K562 (cell line): Measurements from ENCODE around the gene FADS6. TPM values are rescaled to one million over a fixed set of nuclear protein-coding genes. Genes with fewer than 3 reads are reported as not detected.
A peak's percentile ranks its signal among the peaks of the same experiment; 100 is the strongest.

Experiments used
- AFF4 ChIP-seq: sonication (generic); formaldehyde crosslinking; IDR thresholded peaks from 2 replicates; pipeline ENCODE4 v1.8.0; 2023; ENCODE audit warnings: mild to moderate bottlenecking, missing genetic modification reagents
- ARID3A ChIP-seq: IDR thresholded peaks from 2 replicates; pipeline ENCODE4 v1.6.1; 2012; ENCODE audit warnings: low read depth, low read length, improper control_type of control experiment, borderline replicate concordance
- HMG20A ChIP-seq: fragments of 450-650 bp; formaldehyde crosslinking; conservative IDR thresholded peaks from 2 replicates; pipeline ENCODE4 v1.4.0; 2020; ENCODE audit warnings: mild to moderate bottlenecking, mixed read lengths
- IRF1 ChIP-seq: sonication (generic); formaldehyde crosslinking; IDR thresholded peaks from 2 replicates; pipeline ENCODE4 v1.8.0; 2022; ENCODE audit warnings: missing genetic modification reagents, mild to moderate bottlenecking, borderline replicate concordance
- KLF10 ChIP-seq: fragments of 250-450 bp; sonication (Bioruptor Pico); IDR thresholded peaks from 2 replicates; pipeline ENCODE4 v1.6.1; 2021; ENCODE audit warnings: matching md5 sums
- MEF2D ChIP-seq: conservative IDR thresholded peaks from 2 replicates; pipeline ENCODE4 v1.6.1; 2016; ENCODE audit warnings: low read depth, missing genetic modification characterization, missing compliant biosample characterization
- MTA2 ChIP-seq: fragments of 450-650 bp; IDR thresholded peaks from 2 replicates; pipeline ENCODE4 v1.6.1; 2016; ENCODE audit warnings: low read depth
- NFE2L1 ChIP-seq: fragments of 450-650 bp; IDR thresholded peaks from 2 replicates; pipeline ENCODE4 v1.6.1; 2016; ENCODE audit warnings: missing genetic modification characterization, low read depth, mild to moderate bottlenecking, missing compliant biosample characterization, moderate library complexity, borderline replicate concordance
- POLR2A ChIP-seq: fragments of 450-650 bp; conservative IDR thresholded peaks from 2 replicates; pipeline ENCODE4 v1.6.1; 2016
- POLR2AphosphoS5 ChIP-seq: IDR thresholded peaks from 2 replicates; pipeline ENCODE4 v1.6.1; 2011; ENCODE audit warnings: mild to moderate bottlenecking, low read depth, low read length, moderate library complexity; ENCODE audit not compliant: control insufficient read depth, insufficient read depth
- POLR3A ChIP-seq: IDR thresholded peaks from 2 replicates; pipeline ENCODE4 v1.6.1; 2011; ENCODE audit warnings: borderline replicate concordance, mild to moderate bottlenecking, moderate library complexity; ENCODE audit not compliant: insufficient read length, insufficient read depth; ENCODE audit errors: extremely low read depth
- RBFOX2 ChIP-seq: fragments of 200-400 bp; formaldehyde crosslinking; IDR thresholded peaks from 2 replicates; pipeline ENCODE4 v1.6.1; 2017; ENCODE audit warnings: low read depth, mild to moderate bottlenecking, low read length, moderate library complexity
- RFX1 ChIP-seq: fragments of 450-650 bp; IDR thresholded peaks from 2 replicates; pipeline ENCODE4 v1.6.1; 2016; ENCODE audit warnings: mild to moderate bottlenecking, moderate library complexity
- TCFL5 ChIP-seq: fragments of 250-450 bp; sonication (Bioruptor Pico); conservative IDR thresholded peaks from 2 replicates; pipeline ENCODE4 v1.6.1; 2021; ENCODE audit warnings: mild to moderate bottlenecking, moderate library complexity, matching md5 sums
- ZC3H8 ChIP-seq: fragments of 450-650 bp; IDR thresholded peaks from 2 replicates; pipeline ENCODE4 v1.6.1; 2017
- ZNF77 ChIP-seq: fragments of 250-450 bp; sonication (Bioruptor Pico); IDR thresholded peaks from 2 replicates; pipeline ENCODE4 v1.5.0; 2020
- ZSCAN29 ChIP-seq: fragments of 450-650 bp; IDR thresholded peaks from 2 replicates; pipeline ENCODE4 v1.6.1; 2017
- polyA plus RNA-seq, 8 experiments: library from polyadenylated mRNA; depleted of rRNA in 4 of 8; stranded (reverse) in 5 of 8; unstranded in 3 of 8; fragments of >200 nt; fragmentation: Nextera tagmentation in 2 of 8; fragmentation: Illumina TruSeq in 1 of 8; extraction: Ambion mirVana in 2 of 8; extraction: Trizol in 1 of 8; gene quantifications; 2 replicates each; pipeline versions ENCODE4 v1.2.1 to v1.2.3, GENCODE V29; 2011 to 2014; ENCODE audit warnings: inconsistent platforms in 1 of 8, missing spikeins in 1 of 8
- total RNA-seq, 7 experiments: library from RNA; depleted of rRNA in 6 of 7; stranded (reverse); fragments of >200 nt in 6 of 7; fragmentation: Illumina TruSeq in 2 of 7; extraction: Trizol in 2 of 7; gene quantifications; 2 replicates each; pipeline versions ENCODE4 v1.2.1 to v1.2.3, GENCODE V29; 2011 to 2021; ENCODE audit warnings: low replicate concordance in 1 of 7
- TF ChIP-seq, protein P1 (sequence below): fragments of 250-450 bp; sonication (Bioruptor Pico); IDR thresholded peaks from 2 replicates; pipeline ENCODE4 v1.5.0; 2021; ENCODE audit warnings: mild to moderate bottlenecking, borderline replicate concordance

FADS6 gene
- total and polyA plus RNA-seq, 9 of the 15 experiments (the other 6 are each of a cell fraction or from before 2014, with no cell fraction given) = 0.18 to 0.22 TPM; not detected in 7

DNA sequence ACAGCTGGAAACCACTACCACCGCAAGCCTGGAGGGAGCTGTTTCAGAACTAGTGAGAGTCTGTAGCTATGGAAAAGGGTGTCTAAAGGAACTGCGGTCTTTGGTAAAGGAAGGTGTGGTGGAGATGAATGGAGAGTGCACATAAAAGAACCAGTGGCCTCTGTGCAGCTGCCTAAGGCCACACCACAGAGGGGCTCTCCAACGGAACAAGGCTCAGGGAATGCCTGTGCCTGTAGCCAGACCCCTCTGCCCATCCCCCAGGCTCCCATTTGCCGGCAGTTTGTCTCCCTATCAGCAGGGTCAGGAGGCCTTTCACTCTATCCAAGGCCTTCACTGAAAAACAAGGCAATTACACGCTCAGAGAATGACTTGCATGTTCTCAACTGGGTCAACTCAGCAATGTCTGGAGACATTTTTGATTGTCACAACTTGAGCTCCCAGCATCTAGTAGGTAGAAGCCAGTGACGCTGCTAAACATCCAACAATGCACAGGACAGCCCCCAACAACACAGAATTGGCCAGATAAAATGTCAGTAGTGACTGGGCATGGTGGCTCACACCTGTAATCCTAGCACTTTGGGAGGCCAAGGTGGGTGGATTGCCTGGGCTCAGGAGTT lies 17.3 kb downstream of the FADS6 start (continued):
- no peak for TF ChIP-seq AFF4 (CRISPR knock-in tag)
- no peak for TF ChIP-seq POLR3A
- peak; percentile 42; the same call in 1 of the 2 replicates for TF ChIP-seq MTA2
- no peak; the same call in 1 of the 2 replicates for TF ChIP-seq MEF2D (tag)
- TF ChIP-seq ARID3A = no peak
- TF ChIP-seq TCFL5 (CRISPR knock-in tag) = 0 out of 2 replicates have a peak, but pooled peaks have one; percentile 10
- TF ChIP-seq RBFOX2 = peak; percentile 54; the same call in 1 of the 2 replicates
- TF ChIP-seq POLR2A = peak; percentile 63
- peak; percentile 27; the same call in 1 of the 2 replicates for TF ChIP-seq POLR2AphosphoS5
- no peak for TF ChIP-seq ZSCAN29
- TF ChIP-seq, protein P1, sequence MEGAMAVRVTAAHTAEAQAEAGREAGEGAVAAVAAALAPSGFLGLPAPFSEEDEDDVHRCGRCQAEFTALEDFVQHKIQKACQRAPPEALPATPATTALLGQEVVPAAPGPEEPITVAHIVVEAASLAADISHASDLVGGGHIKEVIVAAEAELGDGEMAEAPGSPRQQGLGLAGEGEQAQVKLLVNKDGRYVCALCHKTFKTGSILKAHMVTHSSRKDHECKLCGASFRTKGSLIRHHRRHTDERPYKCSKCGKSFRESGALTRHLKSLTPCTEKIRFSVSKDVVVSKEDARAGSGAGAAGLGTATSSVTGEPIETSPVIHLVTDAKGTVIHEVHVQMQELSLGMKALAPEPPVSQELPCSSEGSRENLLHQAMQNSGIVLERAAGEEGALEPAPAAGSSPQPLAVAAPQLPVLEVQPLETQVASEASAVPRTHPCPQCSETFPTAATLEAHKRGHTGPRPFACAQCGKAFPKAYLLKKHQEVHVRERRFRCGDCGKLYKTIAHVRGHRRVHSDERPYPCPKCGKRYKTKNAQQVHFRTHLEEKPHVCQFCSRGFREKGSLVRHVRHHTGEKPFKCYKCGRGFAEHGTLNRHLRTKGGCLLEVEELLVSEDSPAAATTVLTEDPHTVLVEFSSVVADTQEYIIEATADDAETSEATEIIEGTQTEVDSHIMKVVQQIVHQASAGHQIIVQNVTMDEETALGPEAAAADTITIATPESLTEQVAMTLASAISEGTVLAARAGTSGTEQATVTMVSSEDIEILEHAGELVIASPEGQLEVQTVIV (CRISPR knock-in tag) = no peak; the same call in 1 of the 2 replicates
- no peak for TF ChIP-seq ZNF77 (CRISPR knock-in tag)
- TF ChIP-seq IRF1 (CRISPR knock-in tag) = no peak
- peak; percentile 88 for TF ChIP-seq NFE2L1 (tag)
- TF ChIP-seq ZC3H8 = no peak
- TF ChIP-seq KLF10 (CRISPR knock-in tag) = no peak
- no peak for TF ChIP-seq HMG20A
- no peak for TF ChIP-seq RFX1
